IPS DF 4.7 (cell line): ENCODE results near the gene CLSTN1.

ENCODE experiments used
- DNase-seq: peaks from one replicate; pipeline ENCODE4 v3.0.0-alpha.2; 2013; ENCODE audit warnings: low spot score; ENCODE audit errors: extremely low read depth

The CLSTN1 gene

GRCh38 chr1:9852004-9852403, 28.2 kb upstream of the CLSTN1 start:
- no peak for DNase-seq

GRCh38 chr1:9850442-9851162, 26.8 kb upstream of the CLSTN1 start:
- no peak for DNase-seq

DNA sequence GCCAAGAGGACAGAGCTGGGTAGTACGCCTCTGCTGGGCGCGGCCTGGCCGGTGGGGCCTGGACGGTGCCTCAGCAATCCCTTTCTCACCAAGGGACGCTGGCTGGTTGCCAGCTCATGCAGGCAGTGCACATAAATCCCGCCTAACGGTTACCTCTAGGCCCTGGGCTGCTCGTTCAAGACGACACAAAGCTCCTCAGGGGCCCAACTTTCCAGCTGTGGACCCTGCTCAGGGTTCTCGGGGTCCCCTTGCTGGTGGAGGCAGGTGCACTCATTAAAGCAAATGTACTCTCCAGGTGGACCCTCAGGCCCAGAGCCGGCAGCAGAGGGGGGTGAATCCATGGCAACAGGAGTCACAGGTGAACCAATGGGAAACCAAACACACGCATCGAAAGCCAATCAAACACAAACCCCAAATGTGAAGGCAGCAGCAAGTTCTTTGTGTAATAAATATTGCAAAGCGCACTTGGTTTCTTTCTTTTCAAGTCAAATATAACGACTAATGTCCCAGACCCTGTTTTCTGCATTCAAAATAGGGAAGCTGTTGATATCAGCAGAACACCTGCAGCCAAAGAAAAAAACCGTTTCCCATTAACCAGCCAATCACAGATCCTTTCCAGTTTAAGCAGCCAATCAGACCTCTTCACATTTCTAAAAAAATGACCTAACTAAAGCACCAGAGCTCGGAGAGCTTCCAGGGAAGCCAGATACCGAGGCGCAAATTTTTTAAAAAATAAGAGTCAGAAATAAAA, 26.1 kb upstream of the CLSTN1 start:
- DNase-seq, result no peak

- no peak for DNase-seq
These were observed 24.3 kb upstream of the CLSTN1 start for GRCh38 chr1:9848022-9848421.

DNA sequence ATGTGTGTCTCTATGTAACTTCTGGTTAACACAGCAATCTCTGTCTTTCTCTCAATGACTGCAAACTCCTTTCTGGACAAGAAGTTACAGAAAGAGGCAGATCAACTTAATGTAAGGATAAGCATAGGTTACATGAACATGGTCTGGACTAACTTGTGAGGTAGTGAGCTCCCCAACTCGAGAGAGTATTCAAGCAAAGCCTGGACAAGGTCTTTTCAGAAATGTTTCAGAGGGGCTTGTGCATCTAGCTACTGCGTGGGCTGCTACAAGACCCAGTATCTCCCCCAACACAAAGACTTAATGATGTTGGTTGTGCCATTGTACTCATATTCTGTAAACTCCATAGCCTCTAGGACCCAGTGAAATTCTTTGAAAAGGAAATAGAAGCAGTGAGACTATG, 23.5 kb upstream of the CLSTN1 start:
- DNase-seq, result no peak

- DNase-seq, result no peak
These were observed 22.9 kb upstream of the CLSTN1 start for GRCh38 chr1:9846611-9847171.

GRCh38 chr1:9845914-9846313, 22.1 kb upstream of the CLSTN1 start:
- DNase-seq, result no peak

- DNase-seq, result no peak
These were observed 21.0 kb upstream of the CLSTN1 start for GRCh38 chr1:9844756-9845155.

DNA sequence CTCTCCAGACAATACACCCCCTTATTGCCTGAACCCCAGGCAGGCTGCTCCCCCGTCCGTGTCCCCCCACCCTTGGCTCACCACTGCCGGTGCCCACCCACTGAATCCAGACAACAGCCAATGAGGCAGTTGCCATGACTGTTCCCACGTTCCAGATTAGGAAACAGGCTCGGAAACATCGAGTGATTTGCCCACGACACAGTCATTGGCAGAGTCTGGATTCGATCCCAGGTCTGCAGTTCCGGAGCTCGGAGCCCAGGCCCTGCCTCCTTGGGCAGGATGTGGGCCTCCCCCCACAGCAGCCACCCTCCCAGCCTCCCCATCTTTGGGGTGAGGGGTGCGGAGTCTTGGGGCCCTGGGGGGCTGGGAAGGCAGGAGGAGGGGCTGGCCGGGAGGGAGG, 20.3 kb upstream of the CLSTN1 start:
- DNase-seq, result no peak

DNA sequence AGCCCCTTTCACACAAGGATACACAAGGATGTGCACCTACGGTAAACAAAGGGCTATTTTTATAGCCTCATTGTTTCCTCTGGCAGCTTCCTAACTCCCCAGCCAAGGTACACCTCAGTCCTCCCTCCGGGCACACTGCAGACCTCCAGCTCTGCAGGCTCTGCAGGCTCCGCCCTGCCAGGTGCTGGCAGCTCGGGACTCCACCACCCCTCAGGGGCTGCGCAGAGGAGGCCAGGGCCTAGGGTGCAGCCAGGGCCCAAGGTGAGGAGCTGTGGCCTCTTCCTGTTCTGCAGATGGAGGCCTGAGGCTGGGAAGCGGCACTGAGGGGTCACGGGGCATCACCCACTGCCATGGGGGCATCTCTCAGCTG, 19.8 kb upstream of the CLSTN1 start:
- DNase-seq, result no peak

GRCh38 chr1:9842781-9843575, 19.2 kb upstream of the CLSTN1 start:
- no peak for DNase-seq

- no peak for DNase-seq
These were observed 18.4 kb upstream of the CLSTN1 start for GRCh38 chr1:9842073-9842711.

DNA sequence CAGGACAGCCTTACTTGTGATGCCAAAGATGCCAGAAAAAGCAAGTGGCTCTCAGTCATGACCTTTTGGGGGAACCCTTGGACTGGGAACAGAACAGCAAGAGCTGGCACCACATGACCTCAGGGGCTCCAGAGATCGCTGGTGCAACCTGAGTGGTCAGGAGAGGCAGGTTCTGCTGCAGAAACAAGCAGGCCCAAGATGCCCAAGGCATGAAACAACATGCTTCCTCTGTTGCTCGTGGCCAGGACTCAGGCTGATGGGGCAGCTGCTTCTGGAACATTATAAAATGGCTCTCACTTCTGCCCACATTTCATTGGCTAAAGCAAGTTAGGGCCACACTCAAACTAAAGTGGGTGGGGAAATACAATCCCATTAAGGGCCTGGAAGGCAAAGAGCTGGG, 17.7 kb upstream of the CLSTN1 start:
- no peak for DNase-seq

DNA sequence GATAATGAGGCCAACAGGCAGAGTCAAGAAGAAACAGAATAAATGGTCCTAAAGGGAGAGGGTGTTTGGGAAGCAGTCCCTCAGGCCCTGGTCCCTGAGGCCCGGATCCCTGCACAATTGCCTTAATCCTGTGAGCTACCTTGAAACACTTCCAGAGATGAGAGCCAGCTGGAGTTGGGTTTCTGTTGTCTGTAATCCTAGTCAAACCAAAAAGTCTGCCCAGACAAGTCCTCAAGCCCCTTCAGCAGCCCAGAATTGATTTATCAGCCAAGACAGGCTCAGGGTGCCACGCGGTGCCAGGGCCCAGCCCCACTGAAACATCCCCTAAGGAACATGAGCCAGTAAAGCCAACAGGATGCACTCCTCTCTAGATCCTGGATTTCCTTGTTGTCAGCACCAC, 16.4 kb upstream of the CLSTN1 start:
- no peak for DNase-seq

GRCh38 chr1:9838946-9839345, 15.2 kb upstream of the CLSTN1 start:
- no peak for DNase-seq

DNA sequence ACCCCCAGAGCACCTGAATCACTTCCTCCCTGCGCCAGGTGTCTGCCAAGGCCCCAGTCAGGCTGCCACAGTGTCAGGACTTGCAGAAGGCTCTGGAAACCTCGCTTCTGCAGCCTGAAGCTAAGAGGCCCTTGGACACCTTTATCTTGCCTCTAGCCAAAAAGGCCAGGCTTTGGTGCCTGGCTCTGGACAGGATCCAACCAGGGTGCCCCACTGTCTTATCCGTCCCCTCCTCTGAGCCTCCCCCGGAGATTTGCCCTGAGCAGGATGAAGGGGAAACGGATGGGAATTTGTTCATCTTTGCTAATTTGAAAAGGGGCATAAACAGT, 12.8 kb upstream of the CLSTN1 start:
- DNase-seq, result no peak

DNA sequence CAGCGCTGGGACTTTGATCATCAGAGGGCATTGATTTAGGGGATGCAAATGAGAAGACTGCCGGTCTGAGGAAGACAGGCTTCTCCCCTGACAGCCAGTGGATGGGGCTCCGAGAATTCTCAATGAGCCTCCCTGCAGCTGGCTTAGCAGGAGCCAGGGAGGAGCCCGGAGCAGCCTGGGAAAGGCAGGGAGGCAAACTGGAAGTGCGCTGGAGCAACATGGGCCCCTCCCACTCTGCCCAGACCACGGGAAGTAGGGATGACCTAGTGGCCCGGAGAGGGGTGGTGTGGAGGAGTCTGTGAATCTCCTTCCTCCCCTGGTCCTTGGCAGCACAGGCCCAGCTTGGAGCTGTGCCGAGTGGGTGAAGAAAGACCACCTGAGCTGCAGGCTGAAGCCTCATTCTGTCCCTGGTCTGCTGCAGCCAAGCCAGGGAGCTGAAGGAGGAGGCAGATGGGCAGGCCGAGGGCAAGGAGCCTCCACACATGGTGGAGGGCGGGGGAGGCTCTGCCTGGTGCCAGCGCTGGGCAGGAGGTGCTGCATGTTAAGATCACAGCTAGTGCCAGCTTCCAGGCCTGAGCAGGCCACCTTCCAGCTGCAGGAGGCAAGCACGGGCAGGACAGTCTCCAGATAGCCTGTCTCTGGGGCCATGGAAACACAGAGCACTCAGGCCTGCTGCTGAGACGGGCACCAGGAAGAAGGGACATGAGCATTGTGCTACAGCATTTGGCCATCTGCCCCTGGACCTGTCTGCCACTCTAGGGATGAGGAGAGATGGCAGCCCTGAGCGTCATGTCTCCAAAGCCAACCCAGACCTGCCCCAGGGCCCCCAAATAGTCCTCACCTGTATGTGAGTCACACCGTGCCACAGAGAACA, 12.2 kb upstream of the CLSTN1 start:
- DNase-seq, result no peak

DNA sequence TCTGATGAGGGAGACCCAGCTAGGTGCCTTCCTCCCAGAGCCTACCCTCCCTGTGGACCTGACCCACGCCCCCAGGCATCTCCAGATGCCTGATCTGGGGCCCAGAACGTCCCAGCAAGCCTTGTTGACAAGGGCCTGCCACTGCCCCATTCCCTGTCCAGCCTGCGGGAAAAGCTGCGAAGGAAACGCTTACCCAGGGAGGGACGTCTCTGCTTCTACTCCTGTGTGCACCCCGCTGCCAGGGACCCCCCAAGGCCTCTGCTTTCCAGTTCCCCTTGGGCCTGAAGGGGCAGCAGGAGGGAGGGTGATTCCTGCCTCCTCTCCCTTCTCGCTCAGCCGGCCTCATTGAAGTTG, 11.6 kb upstream of the CLSTN1 start:
- no peak for DNase-seq

GRCh38 chr1:9833632-9834031, 9.9 kb upstream of the CLSTN1 start:
- DNase-seq, result no peak

GRCh38 chr1:9827558-9828185, 3.9 kb upstream of the CLSTN1 start:
- no peak for DNase-seq
